HG03025 (cell line): Measurements from ENCODE around the gene PTPRS.
A peak's percentile ranks its signal among the peaks of the same experiment; 100 is the strongest.
"Not testable (repeated sequence)": the region's sequence is repeated elsewhere in the genome, so short reads cannot be mapped to it uniquely, and the experiment has no call there.

Experiments used
- ATAC-seq: cut with Tn5 transposase; IDR thresholded peaks from one replicate; pipeline ENCODE4 v1.9.1; 2021; ENCODE audit warnings: mild to moderate bottlenecking, moderate library complexity; ENCODE audit not compliant: unreplicated experiment, low FRiP score

Gene PTPRS

GRCh38 chr19:5334366-5334739 lies 6.3 kb downstream of the PTPRS start:
- no peak for ATAC-seq

GRCh38 chr19:5333581-5334365 lies 6.8 kb downstream of the PTPRS start:
- no peak for ATAC-seq

- no peak for ATAC-seq
These were observed 8.1 kb downstream of the PTPRS start for GRCh38 chr19:5332501-5332900.

GRCh38 chr19:5331790-5332189 lies 8.8 kb downstream of the PTPRS start:
- ATAC-seq: no peak

GRCh38 chr19:5330307-5330720 lies 10.3 kb downstream of the PTPRS start:
- ATAC-seq: no peak

- no peak for ATAC-seq
These were observed 11.5 kb downstream of the PTPRS start for GRCh38 chr19:5329141-5329540.

GRCh38 chr19:5328407-5328806 lies 12.2 kb downstream of the PTPRS start:
- ATAC-seq: not testable (repeated sequence)

GRCh38 chr19:5326986-5327623 lies 13.5 kb downstream of the PTPRS start:
- ATAC-seq: no peak

GRCh38 chr19:5326545-5326944 lies 14.1 kb downstream of the PTPRS start:
- ATAC-seq: no peak

GRCh38 chr19:5324947-5325346 lies 15.7 kb downstream of the PTPRS start:
- no peak for ATAC-seq

GRCh38 chr19:5323475-5323811 lies 17.2 kb downstream of the PTPRS start:
- no peak for ATAC-seq

GRCh38 chr19:5321851-5322681 lies 18.5 kb downstream of the PTPRS start:
- ATAC-seq: peak; percentile 58

GRCh38 chr19:5321066-5321642 lies 19.5 kb downstream of the PTPRS start:
- ATAC-seq: no peak

- no peak for ATAC-seq
These were observed 21.1 kb downstream of the PTPRS start for GRCh38 chr19:5319516-5319915.

- no peak for ATAC-seq
These were observed 22.3 kb downstream of the PTPRS start for GRCh38 chr19:5318306-5318705.

GRCh38 chr19:5317321-5317720 lies 23.3 kb downstream of the PTPRS start:
- ATAC-seq: no peak

GRCh38 chr19:5316138-5316537 lies 24.5 kb downstream of the PTPRS start:
- ATAC-seq: no peak

- ATAC-seq: no peak
These were observed 25.7 kb downstream of the PTPRS start for GRCh38 chr19:5314907-5315298.

- ATAC-seq: no peak
These were observed 26.4 kb downstream of the PTPRS start for GRCh38 chr19:5314012-5314906.

GRCh38 chr19:5313307-5313706 lies 27.3 kb downstream of the PTPRS start:
- ATAC-seq: no peak
